ENCODE measurements around the gene FADS1.

Gene FADS1

GRCh38 chr11:61826930-61827570, 10.2 kb upstream of the FADS1 start:
- no peak for DNase-seq (ENCODE audit: low spot score)

DNA sequence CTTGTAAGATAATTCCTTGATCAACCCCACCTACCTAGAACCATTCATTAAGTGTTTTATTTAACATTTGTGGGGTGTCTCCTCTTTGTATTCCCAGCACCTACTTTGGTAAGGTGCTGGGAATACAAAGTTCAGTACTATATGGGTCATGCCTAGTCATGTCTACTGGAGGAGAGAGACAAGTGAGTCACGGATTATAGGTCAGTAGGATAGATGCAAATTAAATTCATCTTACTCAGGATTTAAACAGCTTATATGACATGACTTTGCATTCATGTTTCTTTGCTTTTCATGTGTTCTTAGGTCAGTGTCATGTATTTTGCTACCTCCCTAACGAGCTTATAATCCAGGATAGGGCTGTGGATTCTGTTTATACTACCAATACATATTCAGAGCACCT, 3.4 kb upstream of the FADS1 start:
- DNase-seq (ENCODE audit: low spot score), result peak; percentile 51

DNA sequence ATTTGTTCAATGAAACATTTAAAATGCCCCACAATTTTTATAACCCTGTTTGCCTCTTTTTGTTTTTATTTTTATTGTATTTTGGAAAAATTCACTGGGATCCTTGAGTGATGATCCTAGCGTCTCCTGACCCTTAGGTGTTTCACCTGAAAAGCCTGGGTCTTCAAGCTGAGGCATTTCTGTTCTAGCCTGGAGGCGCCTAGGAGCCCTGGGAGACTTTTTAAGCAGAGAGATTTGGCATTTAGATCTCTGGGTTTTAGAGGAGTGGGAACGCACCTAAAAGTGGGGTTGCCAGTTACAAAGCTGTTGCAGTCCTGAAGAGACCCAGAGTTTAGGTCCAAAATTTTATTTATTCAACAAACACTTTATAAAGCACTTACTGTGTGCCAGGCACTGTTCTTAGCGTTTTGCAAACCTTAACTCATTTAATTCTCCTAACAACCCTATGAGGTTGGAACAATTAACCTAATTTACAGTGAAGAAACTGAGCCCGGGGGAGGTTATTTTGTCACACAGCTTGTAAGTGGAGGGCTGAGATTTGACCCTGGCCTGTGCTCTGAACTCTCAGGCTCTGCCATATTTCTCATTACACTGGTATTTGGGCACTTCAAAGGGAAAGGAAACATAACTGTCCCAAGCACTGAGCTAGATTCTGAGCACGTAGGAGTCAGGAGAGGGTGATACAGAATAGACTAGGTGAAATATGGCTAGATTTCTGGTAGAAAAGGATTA, 834 bp upstream of the FADS1 start:
- DNase-seq (ENCODE audit: low spot score), result no peak

DNA sequence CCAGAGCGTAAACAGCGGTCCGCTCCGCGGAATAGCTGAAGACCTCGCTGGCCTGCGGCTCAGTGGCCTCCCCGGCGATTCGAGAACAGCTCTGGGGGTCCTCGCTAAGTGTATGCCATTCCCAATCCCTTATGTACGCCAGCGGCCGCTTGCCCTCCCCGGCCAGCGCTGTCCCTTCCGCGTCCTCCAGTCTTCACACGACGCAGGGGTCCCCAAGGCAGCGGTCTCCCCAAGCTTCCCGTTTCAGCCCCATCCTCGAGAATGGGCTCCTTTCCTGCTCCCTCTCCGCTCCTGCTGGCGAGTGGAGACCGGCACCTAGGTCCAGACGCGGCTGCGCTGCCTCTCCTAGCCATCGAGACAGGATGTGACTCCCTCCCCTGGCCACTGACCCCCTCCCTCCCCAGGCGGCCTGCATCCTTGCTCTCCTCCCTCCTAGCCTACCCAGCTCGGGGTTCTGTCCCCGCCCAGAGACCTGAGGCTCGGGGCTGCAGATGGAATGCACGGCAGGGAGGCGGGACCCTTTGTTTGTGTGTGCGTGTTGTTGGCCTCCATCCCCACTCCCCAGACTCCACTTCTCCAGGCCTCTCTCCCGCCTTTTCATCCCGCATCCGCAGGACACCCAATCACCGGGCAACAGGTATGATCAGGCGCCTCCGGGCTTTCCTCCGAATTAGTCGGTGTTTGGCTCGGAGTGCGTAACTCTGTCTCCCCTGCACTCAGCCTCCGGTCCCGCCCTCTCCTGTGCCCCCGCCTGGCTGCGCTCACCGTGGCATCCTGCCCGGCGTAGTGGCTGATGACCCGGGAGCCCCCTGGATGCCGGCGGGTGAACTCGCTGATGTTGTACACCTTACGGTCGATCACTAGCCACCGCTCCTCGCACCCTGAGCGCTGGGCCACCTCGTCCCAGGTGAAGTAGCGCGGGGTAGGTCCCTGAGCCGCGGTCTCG, 740 bp downstream of the FADS1 start:
- peak; percentile 84 for DNase-seq (ENCODE audit: low spot score)

GRCh38 chr11:61814958-61815789, 1.6 kb downstream of the FADS1 start:
- peak; percentile 98 for DNase-seq (ENCODE audit: low spot score)

GRCh38 chr11:61814247-61814957, 2.4 kb downstream of the FADS1 start:
- no peak for DNase-seq (ENCODE audit: low spot score)

DNA sequence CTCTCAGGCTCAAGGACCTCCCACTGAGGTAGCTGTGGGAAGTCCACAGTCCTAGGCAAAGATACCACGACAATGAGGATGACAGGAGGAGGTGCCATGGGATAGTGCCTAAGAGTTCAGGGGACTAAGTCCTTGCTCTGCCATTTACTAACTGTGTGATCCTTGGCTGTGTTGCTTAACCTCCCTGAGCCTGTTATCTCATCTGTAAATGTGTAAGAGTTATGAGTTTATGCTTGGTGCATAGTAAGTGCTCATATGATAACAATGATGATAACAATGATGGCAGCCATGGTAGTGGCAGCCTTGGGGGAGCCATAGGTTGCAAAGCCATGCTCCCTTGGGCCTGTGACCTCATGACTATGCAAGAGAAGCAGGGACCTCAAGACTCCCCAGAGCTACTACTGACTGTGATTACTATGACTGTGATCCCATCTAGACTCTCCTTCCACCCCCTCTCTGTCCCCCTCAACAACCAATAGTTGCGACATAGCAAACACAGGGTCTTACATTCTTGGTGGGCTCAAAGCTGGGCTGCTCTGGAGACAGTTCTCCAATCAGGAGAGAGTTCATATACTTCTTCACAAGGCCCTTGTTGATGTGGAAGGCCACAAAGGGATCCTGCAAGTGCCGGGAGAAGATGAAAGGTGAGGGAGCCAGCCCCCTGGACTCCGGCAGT, 3.9 kb downstream of the FADS1 start:
- DNase-seq (ENCODE audit: low spot score), result no peak

GRCh38 chr11:61811831-61812230, 5.0 kb downstream of the FADS1 start:
- no peak for DNase-seq (ENCODE audit: low spot score)

DNA sequence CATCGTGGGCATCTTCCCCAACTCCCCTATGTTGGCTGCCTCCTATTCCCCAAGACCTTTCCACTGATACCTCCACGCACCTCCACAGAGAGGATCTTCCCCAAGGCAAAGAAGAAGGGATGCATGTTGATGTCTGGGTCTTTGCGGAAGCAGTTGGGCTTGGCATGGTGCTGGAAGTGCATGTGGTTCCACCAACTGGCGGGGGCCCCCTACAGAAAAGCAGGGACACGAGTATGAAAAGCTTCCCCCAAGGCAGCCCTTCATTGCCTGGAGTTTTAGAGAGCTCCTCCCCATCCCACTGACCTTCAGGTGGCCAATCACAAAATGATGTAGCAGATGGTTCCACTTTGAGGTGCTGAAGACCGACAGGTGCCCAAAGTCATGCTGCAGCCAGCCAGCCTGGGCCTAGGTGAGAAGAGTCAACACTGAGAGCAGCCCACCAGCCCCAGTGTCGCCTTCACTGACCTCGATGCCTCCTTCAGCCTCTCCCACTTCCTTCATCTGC, 6.1 kb downstream of the FADS1 start:
- DNase-seq (ENCODE audit: low spot score), result no peak

- DNase-seq (ENCODE audit: low spot score), result no peak
These were observed 10.0 kb downstream of the FADS1 start for GRCh38 chr11:61806785-61807184.

- no peak for DNase-seq (ENCODE audit: low spot score)
These were observed 11.7 kb downstream of the FADS1 start for GRCh38 chr11:61805146-61805545.

GRCh38 chr11:61803889-61804647, 12.7 kb downstream of the FADS1 start:
- DNase-seq (ENCODE audit: low spot score), result no peak

- DNase-seq (ENCODE audit: low spot score), result no peak
These were observed 14.2 kb downstream of the FADS1 start for GRCh38 chr11:61802605-61803004.

DNA sequence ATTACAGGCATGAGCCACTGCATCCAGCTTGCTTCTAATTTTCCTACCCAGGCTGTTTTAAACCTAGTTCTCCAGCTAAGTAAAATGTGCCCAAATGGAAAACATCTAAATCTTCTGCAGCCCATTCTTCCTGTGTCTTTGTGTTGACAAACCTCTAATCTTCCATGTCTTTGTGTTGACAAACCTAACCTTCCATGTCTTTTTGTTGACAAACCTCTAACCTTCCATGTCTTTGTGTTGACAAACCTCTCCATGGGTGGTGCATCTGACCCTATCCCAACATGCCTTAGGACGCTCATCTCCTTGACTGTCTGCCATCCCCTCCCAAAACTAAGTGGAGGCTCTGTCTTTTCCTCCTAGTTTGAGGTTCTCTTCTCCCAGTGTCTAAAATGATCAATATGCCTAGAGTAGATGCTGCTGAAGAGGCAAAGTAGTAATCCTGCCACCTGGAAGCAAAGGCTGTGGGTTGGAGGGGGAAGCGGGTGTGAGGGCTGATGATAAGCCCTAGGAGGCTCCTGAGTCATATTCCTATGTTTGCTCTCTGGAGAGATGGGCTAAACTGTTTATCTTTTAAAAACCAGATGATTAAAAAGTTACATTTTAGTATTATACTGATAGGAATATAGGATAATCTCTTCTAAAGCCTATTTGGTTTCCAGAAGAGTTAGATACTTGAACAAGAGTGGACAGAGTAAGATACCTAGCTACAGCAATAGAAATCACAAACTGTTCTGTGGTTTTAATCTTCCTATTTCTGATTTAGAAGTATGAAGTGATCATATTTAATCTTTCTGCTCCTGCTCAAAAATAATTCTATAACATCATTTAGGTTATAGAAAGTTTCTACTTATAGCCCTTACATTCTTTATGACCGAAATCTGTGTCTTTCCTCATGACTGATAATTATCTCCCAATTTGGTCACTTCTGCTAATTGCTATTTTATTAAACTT, 16.2 kb downstream of the FADS1 start:
- no peak for DNase-seq (ENCODE audit: low spot score)

DNA sequence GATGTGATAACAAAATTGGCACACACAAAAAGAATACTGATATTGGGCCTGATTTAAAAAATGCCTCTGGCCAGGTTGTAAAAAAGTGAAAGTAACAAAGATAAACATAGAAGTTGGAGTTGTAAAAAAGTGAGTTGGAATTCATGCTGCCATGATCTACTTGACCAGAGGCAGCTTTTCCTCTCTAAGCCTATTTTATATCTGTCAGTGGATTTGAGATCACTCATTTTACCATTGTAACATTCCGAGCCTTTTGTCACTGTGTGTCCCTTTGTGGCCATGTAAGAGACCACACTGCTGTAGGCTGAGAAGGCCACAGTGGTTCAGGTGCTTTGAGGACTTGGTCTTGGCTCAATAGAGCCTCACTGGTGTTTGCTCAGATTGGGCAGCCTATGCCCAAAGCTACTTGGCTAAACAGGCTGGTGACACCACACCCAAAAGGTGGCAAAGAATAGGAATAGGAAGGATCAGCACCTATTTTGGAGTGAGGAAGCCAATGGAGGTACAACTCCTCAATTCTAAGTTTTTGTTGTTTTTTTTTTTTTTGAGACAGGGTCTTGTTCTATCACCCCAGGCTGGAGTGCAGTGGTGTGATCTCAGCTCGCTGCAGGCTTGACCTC, 17.0 kb downstream of the FADS1 start:
- DNase-seq (ENCODE audit: low spot score), result no peak

DNA sequence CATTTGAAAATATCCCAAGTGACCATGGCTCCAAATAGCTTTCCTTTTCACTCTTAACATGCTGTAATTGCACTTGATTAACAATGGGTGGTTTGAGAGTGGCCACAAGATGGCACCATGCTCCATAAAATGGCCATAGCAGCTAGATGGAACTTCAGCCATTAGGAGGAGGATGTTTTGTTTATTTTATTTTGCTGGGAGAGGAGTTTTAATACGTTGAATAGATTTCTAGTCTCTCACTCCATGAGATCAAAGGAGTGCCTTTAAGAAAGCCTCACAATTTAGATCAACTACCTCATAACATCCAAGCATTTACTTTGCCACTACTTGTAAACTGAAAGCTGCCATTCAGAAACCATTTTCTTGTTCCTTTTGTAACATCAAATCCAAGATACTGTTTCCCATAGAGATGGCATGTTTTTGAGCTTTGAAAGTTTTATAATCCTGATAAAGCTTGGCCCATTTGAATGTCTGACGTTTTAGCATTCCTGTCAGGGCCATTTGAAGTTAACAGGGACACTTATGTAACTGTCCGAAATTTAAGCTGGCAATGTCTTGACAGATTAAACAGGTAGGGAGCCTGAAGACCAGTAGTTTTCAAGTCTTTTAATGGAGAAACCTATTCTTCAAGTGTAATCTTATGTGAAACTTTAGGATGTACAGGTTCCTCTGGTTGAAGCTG, 19.4 kb downstream of the FADS1 start:
- DNase-seq (ENCODE audit: low spot score), result peak; percentile 80

DNA sequence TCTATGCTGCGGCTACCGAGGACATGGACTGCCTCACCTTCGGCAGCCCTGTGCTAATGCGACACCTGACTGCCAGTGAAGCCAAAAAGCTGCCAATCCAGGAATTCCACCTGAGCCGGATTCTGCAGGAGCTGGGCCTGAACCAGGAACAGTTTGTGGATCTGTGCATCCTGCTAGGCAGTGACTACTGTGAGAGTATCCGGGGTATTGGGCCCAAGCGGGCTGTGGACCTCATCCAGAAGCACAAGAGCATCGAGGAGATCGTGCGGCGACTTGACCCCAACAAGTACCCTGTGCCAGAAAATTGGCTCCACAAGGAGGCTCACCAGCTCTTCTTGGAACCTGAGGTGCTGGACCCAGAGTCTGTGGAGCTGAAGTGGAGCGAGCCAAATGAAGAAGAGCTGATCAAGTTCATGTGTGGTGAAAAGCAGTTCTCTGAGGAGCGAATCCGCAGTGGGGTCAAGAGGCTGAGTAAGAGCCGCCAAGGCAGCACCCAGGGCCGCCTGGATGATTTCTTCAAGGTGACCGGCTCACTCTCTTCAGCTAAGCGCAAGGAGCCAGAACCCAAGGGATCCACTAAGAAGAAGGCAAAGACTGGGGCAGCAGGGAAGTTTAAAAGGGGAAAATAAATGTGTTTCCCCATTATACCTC, 20.8 kb downstream of the FADS1 start:
- DNase-seq (ENCODE audit: low spot score), result no peak

Measured in hepatic stellate cell (primary cell).